Lower lobe of right lung (tissue), 2 donors: ENCODE data around the gene FAM24A. TPM values are rescaled to one million over a fixed set of nuclear protein-coding genes. Genes with fewer than 3 reads are reported as not detected.
"Not testable (repeated sequence)": the region's sequence is repeated elsewhere in the genome, so short reads cannot be mapped to it uniquely, and the experiment has no call there.

Experiments
- ATAC-seq, 2 donors: fragments of 200-7000 bp; cut with Tn5 transposase; one replicate each; pipeline ENCODE4 v1.9.1; 2020 to 2022; ENCODE audit warnings: mild to moderate bottlenecking in 2 of 2, moderate library complexity in 2 of 2
- DNase-seq: peaks from one replicate; pipeline ENCODE4 v3.0.0-alpha.2; 2020
- H3K27ac ChIP-seq: fragments of 200-600 bp; one replicate; pipeline ENCODE4 v1.8.0; 2022
- H3K27me3 ChIP-seq: fragments of 200-600 bp; one replicate; pipeline ENCODE4 v1.8.0; 2022; ENCODE audit warnings: low read depth
- H3K36me3 ChIP-seq: fragments of 200-600 bp; one replicate; pipeline ENCODE4 v1.8.0; 2022; ENCODE audit warnings: mild to moderate bottlenecking
- H3K4me1 ChIP-seq: fragments of 200-600 bp; one replicate; pipeline ENCODE4 v1.8.0; 2022
- H3K4me3 ChIP-seq: fragments of 200-600 bp; one replicate; pipeline ENCODE4 v1.8.0; 2022; ENCODE audit warnings: mild to moderate bottlenecking
- H3K9me3 ChIP-seq: fragments of 200-600 bp; one replicate; pipeline ENCODE4 v1.8.0; 2022
- CTCF ChIP-seq: fragments of 200-600 bp; IDR thresholded peaks from one replicate; pipeline ENCODE4 v1.8.0; 2022; ENCODE audit warnings: antibody characterized with exemption, mild to moderate bottlenecking
- intact Hi-C: fragments of 100-400 bp; cut with DNase I; formaldehyde crosslinking; loops from one replicate; pipeline ENCODE4 v1.11.0; 2022
- long read RNA-seq: library from polyadenylated mRNA; unstranded; transcript quantifications from one replicate; pipeline ENCODE4 v2.0.0, GENCODE V29; 2021
- total RNA-seq: library from RNA; stranded (reverse); fragmentation: NEBNext Ultra II Directional; extraction: Animal tissue kit (Norgen Biotek cat#: 25700); gene quantifications from one replicate; pipeline ENCODE4 v1.2.1, GENCODE V29; 2021
- donor health status: DM: no; HTN: yes; CAD: no; lungs with severe emphysema.

The FAM24A gene
- total RNA-seq, result not detected
- long read RNA-seq, result 0 reads

- DNase-seq (no peak), ATAC-seq (no peak)
- H3K4me3 ChIP-seq, result no peak within 1 kb of the TSS
- intact Hi-C loops, result no loop called here
- H3K4me1 ChIP-seq, result no peaks in the 10 kb centered on the region
- no peaks in the 10 kb centered on the region for H3K9me3 ChIP-seq
- no peak for TF ChIP-seq CTCF
- no peak within 1 kb of the TSS for H3K27ac ChIP-seq
- H3K36me3 ChIP-seq, result no peaks in the 10 kb centered on the region
- H3K27me3 ChIP-seq, result no peaks in the 10 kb centered on the region
These were observed at the start of gene FAM24A for GRCh38 chr10:122910310-122910709. FAM24A (plus strand) TSS chr10:122910610; CDS start chr10:122911635, 1,025 bp downstream.

GRCh38 chr10:122861711-122862161, 48.7 kb upstream of the FAM24A start:
- DNase-seq (no peak), ATAC-seq (no peak)
- Histone ChIP-seq H3K4me3 (no peak overlapping the region), H3K27me3 (no peaks in the 10 kb centered on the region), H3K36me3 (no peaks in the 10 kb centered on the region), H3K4me1 (no peaks in the 10 kb centered on the region), H3K9me3 (no peaks in the 10 kb centered on the region), H3K27ac (no peak overlapping the region)
- intact Hi-C loops, result no loop called here
- no peak for TF ChIP-seq CTCF

GRCh38 chr10:122863216-122864193, 46.9 kb upstream of the FAM24A start:
- no peak for TF ChIP-seq CTCF
- no peaks in the 10 kb centered on the region for H3K27me3 ChIP-seq
- intact Hi-C loops, result no loop called here
- ATAC-seq, result no peak
- H3K27ac ChIP-seq, result no peak overlapping the region
- H3K4me3 ChIP-seq, result no peak overlapping the region
- no peaks in the 10 kb centered on the region for H3K4me1 ChIP-seq
- no peak for DNase-seq
- no peaks in the 10 kb centered on the region for H3K9me3 ChIP-seq
- H3K36me3 ChIP-seq, result no peaks in the 10 kb centered on the region

GRCh38 chr10:122864194-122864592, 46.2 kb upstream of the FAM24A start:
- H3K27me3 ChIP-seq, result no peaks in the 10 kb centered on the region
- no peaks in the 10 kb centered on the region for H3K36me3 ChIP-seq
- no peaks in the 10 kb centered on the region for H3K9me3 ChIP-seq
- H3K27ac ChIP-seq, result no peak overlapping the region
- DNase-seq (no peak), ATAC-seq (no peak)
- TF ChIP-seq CTCF, result no peak
- intact Hi-C loops, result no loop called here
- H3K4me3 ChIP-seq, result no peak overlapping the region
- H3K4me1 ChIP-seq, result no peaks in the 10 kb centered on the region

GRCh38 chr10:122864901-122865300, 45.5 kb upstream of the FAM24A start:
- H3K27ac ChIP-seq, result no peak overlapping the region
- no peak for ATAC-seq
- TF ChIP-seq CTCF, result no peak
- intact Hi-C loops, result no loop called here
- no peaks in the 10 kb centered on the region for H3K9me3 ChIP-seq
- H3K36me3 ChIP-seq, result no peaks in the 10 kb centered on the region
- H3K4me3 ChIP-seq, result no peak overlapping the region
- H3K27me3 ChIP-seq, result no peaks in the 10 kb centered on the region
- H3K4me1 ChIP-seq, result no peaks in the 10 kb centered on the region
- DNase-seq, result no peak

GRCh38 chr10:122866757-122867482, 43.5 kb upstream of the FAM24A start:
- H3K36me3 ChIP-seq, H3K4me3 ChIP-seq, DNase-seq, H3K27ac ChIP-seq, H3K4me1 ChIP-seq, intact Hi-C loops, H3K27me3 ChIP-seq, H3K9me3 ChIP-seq: not testable (repeated sequence)
- peak in 1 of 2 donors; percentile 45 for ATAC-seq

GRCh38 chr10:122868768-122869167, 41.6 kb upstream of the FAM24A start:
- H3K9me3 ChIP-seq, DNase-seq, H3K4me3 ChIP-seq, ATAC-seq, intact Hi-C loops, H3K27me3 ChIP-seq, H3K4me1 ChIP-seq, H3K27ac ChIP-seq, H3K36me3 ChIP-seq: not testable (repeated sequence)

- H3K4me3 ChIP-seq, H3K27me3 ChIP-seq, ATAC-seq, H3K36me3 ChIP-seq, H3K9me3 ChIP-seq, H3K4me1 ChIP-seq, intact Hi-C loops, H3K27ac ChIP-seq, DNase-seq: not testable (repeated sequence)
These were observed 38.5 kb upstream of the FAM24A start for GRCh38 chr10:122871947-122872346.
